HCT116 (cell line): Measurements from ENCODE around the gene CTXN1. TPM values are rescaled to one million over a fixed set of nuclear protein-coding genes. Genes with fewer than 3 reads are reported as not detected.

Source experiments
- ATAC-seq: fragments of 200-7000 bp; cut with Tn5 transposase; 2 replicates; pipeline ENCODE4 v1.9.1; 2020; ENCODE audit warnings: mild to moderate bottlenecking, moderate library complexity
- BruUV-seq: library from RNA; stranded (reverse); fragments of 400-500 nt; replicated peaks from 2 replicates; lab custom pipeline; 2021; lab: Mats Ljungman, UMichigan
- CTCF ChIA-PET: fragments of 300-600 bp; sonication (Branson Sonifier 250); formaldehyde crosslinking; loops from one replicate; lab custom pipeline; 2021; ENCODE audit warnings: antibody characterized with exemption; lab: Charles Lee
- POLR2A ChIA-PET: fragments of 300-600, 350-600 bp; sonication (Branson Sonifier 250); formaldehyde crosslinking; loops from one replicate; lab custom pipeline; 2021; ENCODE audit warnings: antibody characterized with exemption; lab: Charles Lee
- RAD21 ChIA-PET, 2 experiments: fragments of 300-600 bp; sonication (Branson Sonifier 250); formaldehyde crosslinking; loops; one replicate each; lab custom pipeline; 2023; ENCODE audit warnings: low total read pairs in 2 of 2; ENCODE audit not compliant: uncharacterized antibody in 2 of 2, unreplicated experiment in 2 of 2, low non-redundant PET in 1 of 2; lab: Charles Lee
- DNase-seq: peaks from one replicate; pipeline ENCODE4 v3.0.0-alpha.2; 2010; ENCODE audit warnings: low read depth, low spot score
- H2AFZ ChIP-seq: fragments of 200-600 bp; shearing (Covaris generic), sonication (generic); 2 replicates; pipeline ENCODE4 v1.6.1; 2017; ENCODE audit warnings: low read depth, mixed run types, mixed read lengths, antibody characterized with exemption, low read length; ENCODE audit not compliant: poor library complexity, severe bottlenecking
- H3K27ac ChIP-seq: 2 replicates; pipeline ENCODE4 v1.5.1; 2012; ENCODE audit warnings: low read depth, low read length
- H3K27me3 ChIP-seq: fragments of 200-600 bp; sonication (generic); 2 replicates; pipeline ENCODE4 v1.6.1; 2016; ENCODE audit warnings: mixed run types, low read length, mixed read lengths; ENCODE audit not compliant: insufficient read depth
- H3K36me3 ChIP-seq, 2 experiments: fragments of 200-500 bp in 1 of 2; fragments of 200-600 bp in 1 of 2; sonication (Bioruptor generic) in 1 of 2; sonication (generic) in 1 of 2; 2 replicates each; pipeline versions ENCODE4 v1.5.1 to v1.6.1; 2014 to 2016; ENCODE audit warnings: low read length in 2 of 2, inconsistent platforms in 1 of 2, mixed read lengths in 1 of 2, mixed run types in 1 of 2; ENCODE audit not compliant: insufficient read depth in 2 of 2, control insufficient read depth in 1 of 2
- H3K4me1 ChIP-seq, 2 experiments: fragments of 200-600 bp in 1 of 2; sonication (generic) in 1 of 2; 2 replicates each; pipeline versions ENCODE4 v1.5.1 to v1.6.1; 2012 to 2017; ENCODE audit warnings: low read length in 2 of 2, inconsistent platforms in 1 of 2, mild to moderate bottlenecking in 1 of 2, mixed read lengths in 1 of 2, mixed run types in 1 of 2, moderate library complexity in 1 of 2; ENCODE audit not compliant: insufficient read depth in 2 of 2, control insufficient read depth in 1 of 2
- H3K4me2 ChIP-seq: fragments of 200-600 bp; sonication (generic); 2 replicates; pipeline ENCODE4 v1.6.1; 2017; ENCODE audit warnings: mixed run types, low read length, mixed read lengths
- H3K4me3 ChIP-seq, 2 experiments: fragments of 200-600 bp in 1 of 2; sonication (generic) in 1 of 2; replicated peaks in 1 of 2; 2 replicates each; pipeline ENCODE4 v1.5.1; 2011 to 2016; ENCODE audit warnings: low read length in 2 of 2, control low read depth in 1 of 2, low read depth in 1 of 2, mild to moderate bottlenecking in 1 of 2, mixed read lengths in 1 of 2, mixed run types in 1 of 2
- H3K79me2 ChIP-seq: fragments of 200-600 bp; sonication (generic); 2 replicates; pipeline ENCODE4 v1.6.1; 2017; ENCODE audit warnings: mild to moderate bottlenecking, mixed run types, low read length, moderate library complexity, mixed read lengths; ENCODE audit not compliant: insufficient read depth
- H3K9ac ChIP-seq: fragments of 200-600 bp; sonication (generic); 2 replicates; pipeline ENCODE4 v1.6.1; 2016; ENCODE audit warnings: low read length, mixed read lengths
- H3K9me2 ChIP-seq: fragments of 200-600 bp; sonication (generic), shearing (Covaris generic); 2 replicates; pipeline ENCODE4 v1.6.1; 2017; ENCODE audit warnings: mixed run types, mild to moderate bottlenecking, moderate library complexity; ENCODE audit not compliant: insufficient read depth
- H3K9me3 ChIP-seq, 2 experiments: fragments of 200-500 bp in 1 of 2; fragments of 200-600 bp in 1 of 2; sonication (Bioruptor generic) in 1 of 2; sonication (generic) in 1 of 2; 2 replicates each; pipeline ENCODE4 v1.6.1; 2014 to 2017; ENCODE audit warnings: low read length in 2 of 2, mixed read lengths in 2 of 2, inconsistent platforms in 1 of 2, low read depth in 1 of 2, mild to moderate bottlenecking in 1 of 2, mixed run types in 1 of 2, moderate library complexity in 1 of 2; ENCODE audit not compliant: control insufficient read depth in 1 of 2, insufficient read depth in 1 of 2
- H4K20me1 ChIP-seq: fragments of 200-600 bp; sonication (generic), shearing (Covaris generic); 2 replicates; pipeline ENCODE4 v1.6.1; 2017; ENCODE audit warnings: mixed run types, mild to moderate bottlenecking, moderate library complexity; ENCODE audit not compliant: insufficient read depth
- CBX3 ChIP-seq: IDR thresholded peaks from 2 replicates; pipeline ENCODE4 v1.6.1; 2012; ENCODE audit warnings: low read depth
- CTCF ChIP-seq, 3 experiments: fragments of 200-600 bp in 1 of 3; sonication (generic) in 1 of 3; IDR thresholded peaks in 2 of 3; conservative IDR thresholded peaks in 1 of 3; 2 replicates each; pipeline ENCODE4 v1.5.1; 2012 to 2017; ENCODE audit warnings: low read depth in 2 of 3, low read length in 2 of 3, antibody characterized with exemption in 1 of 3, borderline replicate concordance in 1 of 3, control low read depth in 1 of 3, mild to moderate bottlenecking in 1 of 3, mixed read lengths in 1 of 3, mixed run types in 1 of 3, moderate library complexity in 1 of 3; ENCODE audit not compliant: insufficient read depth in 1 of 3
- EGR1 ChIP-seq: IDR thresholded peaks from 2 replicates; pipeline ENCODE4 v1.6.1; 2012; ENCODE audit warnings: low read depth
- EZH2phosphoT487 ChIP-seq: fragments of 200-600 bp; IDR thresholded peaks from 2 replicates; pipeline ENCODE4 v1.6.1; 2018; ENCODE audit warnings: antibody characterized with exemption, borderline replicate concordance
- FOSL1 ChIP-seq: IDR thresholded peaks from 2 replicates; pipeline ENCODE4 v1.6.1; 2012; ENCODE audit warnings: low read depth
- POLR2A ChIP-seq: IDR thresholded peaks from 2 replicates; pipeline ENCODE4 v1.7.0; 2011; ENCODE audit warnings: borderline replicate concordance; ENCODE audit not compliant: insufficient read depth, insufficient read length; ENCODE audit errors: extremely low read depth
- RAD21 ChIP-seq: IDR thresholded peaks from 2 replicates; pipeline ENCODE4 v1.6.1; 2012; ENCODE audit warnings: low read depth, mild to moderate bottlenecking
- SIN3A ChIP-seq: IDR thresholded peaks from 2 replicates; pipeline ENCODE4 v1.6.1; 2012; ENCODE audit warnings: low read depth
- SP1 ChIP-seq: IDR thresholded peaks from 2 replicates; pipeline ENCODE4 v1.6.1; 2012; ENCODE audit warnings: low read depth
- SRF ChIP-seq: IDR thresholded peaks from 2 replicates; pipeline ENCODE4 v1.6.1; 2012; ENCODE audit warnings: low read depth
- TCF7L2 ChIP-seq: IDR thresholded peaks from 2 replicates; pipeline ENCODE4 v1.7.0; 2011; ENCODE audit warnings: borderline replicate concordance, inconsistent platforms; ENCODE audit not compliant: insufficient read depth, insufficient read length; ENCODE audit errors: extremely low read depth
- YY1 ChIP-seq: IDR thresholded peaks from 2 replicates; pipeline ENCODE4 v1.6.1; 2011; ENCODE audit warnings: low read length, low read depth, moderate library complexity, mild to moderate bottlenecking; ENCODE audit not compliant: insufficient replicate concordance; ENCODE audit errors: extremely low read depth
- intact Hi-C: fragments of 100-400 bp; cut with micrococcal nuclease; formaldehyde crosslinking; loops from 2 replicates; pipeline ENCODE4 v1.10.0; 2022
- total RNA-seq: library from RNA; stranded (reverse); gene quantifications from one replicate; pipeline ENCODE4 v1.2.1, GENCODE V29; 2021; ENCODE audit not compliant: unreplicated experiment

The CTXN1 gene
- total RNA-seq, 1 experiment from 2014 or later, result 56.0 TPM

- Histone ChIP-seq H3K4me3 (no peak overlapping the region), H3K9me3 (no peaks in the 10 kb centered on the region), H3K9me2 (no peaks in the 10 kb centered on the region), H3K27ac (no peak overlapping the region), H2AFZ (no peak overlapping the region), H3K4me2 (no peak overlapping the region), H3K4me1 (no peaks in the 10 kb centered on the region), H3K79me2 (peaks cover 28% of the 10 kb centered on the region; the same call in 1 of the 2 replicates), H3K36me3 (peaks cover 47 to 53% of the 10 kb centered on the region in 2 experiments; a peak in 3 of 4 replicates), H4K20me1 (no peaks in the 10 kb centered on the region), H3K9ac (no peak overlapping the region), H3K27me3 (no peaks in the 10 kb centered on the region)
- TF ChIP-seq CBX3 (no peak), FOSL1 (no peak), SP1 (no peak), CTCF (IDR thresholded peaks at IDR 0.05 in 2 of 3, conservative IDR thresholded peaks at IDR 0.05 in 1 of 3; ENCODE audit: borderline replicate concordance in 1 of 3, insufficient read depth in 1 of 3, low read depth in 2 of 3, low read length in 2 of 3) (peak; percentile 57 to 92 (median 81); a peak in 5 of 6 replicates), RAD21 (peak; percentile 75)
- POLR2A ChIA-PET, result interaction anchor here (0.8 kb wide), 1 partner anchor 27 kb away, joined by 4 read pairs; the partner anchor contains the start of gene TIMM44
- no TSS peak for BruUV-seq
- ATAC-seq, result peak; percentile 87
- intact Hi-C loops, result loop anchor here (1.0 kb wide), 1 partner anchor 282 kb away; no protein-coding TSS in a partner anchor
- RAD21 ChIA-PET, result no interaction called here
- DNase-seq, result peak; percentile 8
- CTCF ChIA-PET, result interaction anchor here (0.5 to 1.5 kb wide), 7 partner anchors 10 to 872 kb away, joined by 3 to 6 read pairs (median 4); partner anchors contain the start of gene TIMM44
Observed at GRCh38 chr19:7970716-7971448, 44.9 kb upstream of the CTXN1 start.

- Histone ChIP-seq H3K9me2 (no peaks in the 10 kb centered on the region), H2AFZ (no peak overlapping the region), H3K27me3 (no peaks in the 10 kb centered on the region), H3K9ac (no peak overlapping the region), H3K36me3 (peaks cover 51 to 62% of the 10 kb centered on the region in 2 experiments; a peak in 3 of 4 replicates), H3K27ac (no peak overlapping the region), H3K9me3 (no peaks in the 10 kb centered on the region), H3K4me3 (no peak overlapping the region), H3K4me1 (no peaks in the 10 kb centered on the region), H3K4me2 (no peak overlapping the region), H3K79me2 (peaks cover 22% of the 10 kb centered on the region; the same call in 1 of the 2 replicates), H4K20me1 (no peaks in the 10 kb centered on the region)
- BruUV-seq, result no TSS peak
- ChIA-PET POLR2A (no interaction called here), CTCF (no interaction called here), RAD21 (no interaction called here)
- DNase-seq (no peak), ATAC-seq (no peak)
- intact Hi-C loops, result no loop called here
- no peak for TF ChIP-seq YY1
- TF ChIP-seq CBX3, result no peak
- TF ChIP-seq EZH2phosphoT487, result no peak
- TF ChIP-seq POLR2A, result no peak
- TF ChIP-seq SRF, result no peak
- TF ChIP-seq RAD21, result no peak
- TF ChIP-seq CTCF (IDR thresholded peaks at IDR 0.05 in 2 of 3, conservative IDR thresholded peaks at IDR 0.05 in 1 of 3; ENCODE audit: borderline replicate concordance in 1 of 3, insufficient read depth in 1 of 3, low read depth in 2 of 3, low read length in 2 of 3), result no peak
- no peak for TF ChIP-seq SIN3A
- TF ChIP-seq EGR1, result no peak
- no peak for TF ChIP-seq TCF7L2
Observed at GRCh38 chr19:7969555-7969939, 43.6 kb upstream of the CTXN1 start.
